Measurements from ENCODE around the gene LINGO4. TPM values are rescaled to one million over a fixed set of nuclear protein-coding genes. Genes with fewer than 3 reads are reported as not detected.

The LINGO4 gene
- total RNA-seq, 4 donors from 2014 or later, result 0.14 to 0.48 TPM; not detected in 2

DNA sequence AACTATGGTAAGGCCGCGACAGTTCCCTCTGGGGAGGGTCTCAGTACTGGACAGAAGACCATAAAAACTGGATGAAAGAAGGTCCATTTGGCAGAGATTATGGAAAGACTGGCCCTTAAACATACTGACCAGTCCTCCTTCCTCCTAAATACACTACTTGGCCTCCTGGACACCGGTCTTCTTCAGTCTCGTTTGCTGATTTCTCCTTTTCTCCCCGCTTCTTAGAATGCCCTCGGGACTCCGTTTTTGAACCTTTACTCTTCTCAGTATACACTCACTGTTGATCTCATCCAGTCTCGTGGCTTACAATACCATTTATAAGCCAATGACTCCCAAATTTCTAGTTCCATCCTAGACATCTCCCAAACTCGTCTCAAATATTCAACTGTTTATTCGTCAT lies 41.2 kb downstream of the LINGO4 start:
- DNase-seq, result no peak
- no peak for TF ChIP-seq POLR2AphosphoS5 (IDR thresholded peaks at IDR 0.05)
- no peak for TF ChIP-seq POLR2A (IDR thresholded peaks at IDR 0.05)
- TF ChIP-seq, protein P1, sequence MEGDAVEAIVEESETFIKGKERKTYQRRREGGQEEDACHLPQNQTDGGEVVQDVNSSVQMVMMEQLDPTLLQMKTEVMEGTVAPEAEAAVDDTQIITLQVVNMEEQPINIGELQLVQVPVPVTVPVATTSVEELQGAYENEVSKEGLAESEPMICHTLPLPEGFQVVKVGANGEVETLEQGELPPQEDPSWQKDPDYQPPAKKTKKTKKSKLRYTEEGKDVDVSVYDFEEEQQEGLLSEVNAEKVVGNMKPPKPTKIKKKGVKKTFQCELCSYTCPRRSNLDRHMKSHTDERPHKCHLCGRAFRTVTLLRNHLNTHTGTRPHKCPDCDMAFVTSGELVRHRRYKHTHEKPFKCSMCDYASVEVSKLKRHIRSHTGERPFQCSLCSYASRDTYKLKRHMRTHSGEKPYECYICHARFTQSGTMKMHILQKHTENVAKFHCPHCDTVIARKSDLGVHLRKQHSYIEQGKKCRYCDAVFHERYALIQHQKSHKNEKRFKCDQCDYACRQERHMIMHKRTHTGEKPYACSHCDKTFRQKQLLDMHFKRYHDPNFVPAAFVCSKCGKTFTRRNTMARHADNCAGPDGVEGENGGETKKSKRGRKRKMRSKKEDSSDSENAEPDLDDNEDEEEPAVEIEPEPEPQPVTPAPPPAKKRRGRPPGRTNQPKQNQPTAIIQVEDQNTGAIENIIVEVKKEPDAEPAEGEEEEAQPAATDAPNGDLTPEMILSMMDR (IDR thresholded peaks at IDR 0.05), result no peak
- TF ChIP-seq EP300 (IDR thresholded peaks at IDR 0.05; ENCODE audit: low read depth), result no peak
- Histone ChIP-seq H3K36me3 (peaks cover 0 to 12% (median 5%) of the 10 kb centered on the region in 4 donors), H3K9me3 (no peaks in the 10 kb centered on the region), H3K4me1 (peaks cover 6 to 17% (median 14%) of the 10 kb centered on the region in 4 donors), H3K27me3 (no peaks in the 10 kb centered on the region), H3K4me3 (peak overlapping the region; percentile 67 to 80 (median 76)), H3K27ac (peak overlapping the region; percentile 87 to 90 (median 88))
- intact Hi-C loops (cut with DNase I; ENCODE audit: low total_unique reads) (no loop called here), in situ Hi-C loops (cut with MboI; ENCODE audit: low pct_ligation_motif_present in 1 of 4, low pct_unique_long_range_greater_than_20kb in 1 of 4, low sequenced_read_pairs in 3 of 4) (no loop called here)
- WGBS, 2 donors (ENCODE audit: low coverage in 1 of 2), result 57 to 61% methylated on average over 10 of the region's 10 CpGs

GRCh38 chr1:151762941-151763921 lies 42.0 kb downstream of the LINGO4 start, which contains the start of gene MRPL9:
MRPL9 (minus strand) TSS chr1:151763496; CDS start chr1:151763479, 17 bp downstream.
- peak; percentile 84 for DNase-seq
- intact Hi-C loops (cut with DNase I; ENCODE audit: low total_unique reads), result no loop called here
- H3K4me1 ChIP-seq, result peaks cover 6 to 17% (median 14%) of the 10 kb centered on the region in 4 donors
- WGBS, 2 donors (ENCODE audit: low coverage in 1 of 2), result 0 to 1% methylated on average over 5 to 58 of the region's 68 CpGs
- H3K27me3 ChIP-seq, result no peaks in the 10 kb centered on the region
- peak within 1 kb of the TSS; percentile 67 to 80 (median 76) for H3K4me3 ChIP-seq
- peak; percentile 49 to 69 (median 55) for TF ChIP-seq POLR2AphosphoS5 (IDR thresholded peaks at IDR 0.05)
- TF ChIP-seq, protein P1 (IDR thresholded peaks at IDR 0.05), result no peak
- TF ChIP-seq EP300 (IDR thresholded peaks at IDR 0.05; ENCODE audit: low read depth), result no peak
- peak; percentile 68 for TF ChIP-seq POLR2A (IDR thresholded peaks at IDR 0.05)
- in situ Hi-C loops (cut with MboI; ENCODE audit: low pct_ligation_motif_present in 1 of 4, low pct_unique_long_range_greater_than_20kb in 1 of 4, low sequenced_read_pairs in 3 of 4), result no loop called here
- peaks cover 0 to 13% (median 5%) of the 10 kb centered on the region in 4 donors for H3K36me3 ChIP-seq
- peak within 1 kb of the TSS; percentile 87 to 90 (median 88) for H3K27ac ChIP-seq
- H3K9me3 ChIP-seq, result no peaks in the 10 kb centered on the region

GRCh38 chr1:151760597-151761385 lies 44.4 kb downstream of the LINGO4 start:
- Histone ChIP-seq H3K36me3 (peaks cover 0 to 13% (median 5%) of the 10 kb centered on the region in 4 donors), H3K27me3 (no peaks in the 10 kb centered on the region), H3K27ac (no peak overlapping the region), H3K4me1 (peaks cover 6 to 17% (median 14%) of the 10 kb centered on the region in 4 donors), H3K4me3 (no peak overlapping the region), H3K9me3 (no peaks in the 10 kb centered on the region)
- TF ChIP-seq POLR2AphosphoS5 (IDR thresholded peaks at IDR 0.05) (no peak), POLR2A (IDR thresholded peaks at IDR 0.05) (no peak), EP300 (IDR thresholded peaks at IDR 0.05; ENCODE audit: low read depth) (no peak)
- TF ChIP-seq, protein P1 (IDR thresholded peaks at IDR 0.05), result no peak
- intact Hi-C loops (cut with DNase I; ENCODE audit: low total_unique reads), result no loop called here
- in situ Hi-C loops (cut with MboI; ENCODE audit: low pct_ligation_motif_present in 1 of 4, low pct_unique_long_range_greater_than_20kb in 1 of 4, low sequenced_read_pairs in 3 of 4), result no loop called here
- no peak for DNase-seq
- 83 to 97% methylated on average over 3 to 7 of the region's 7 CpGs for WGBS, 2 donors (ENCODE audit: low coverage in 1 of 2)

GRCh38 chr1:151759241-151759640 lies 46.0 kb downstream of the LINGO4 start:
- intact Hi-C loops (cut with DNase I; ENCODE audit: low total_unique reads), result no loop called here
- no peak overlapping the region for H3K27ac ChIP-seq
- no peaks in the 10 kb centered on the region for H3K27me3 ChIP-seq
- peaks cover 0 to 13% (median 5%) of the 10 kb centered on the region in 4 donors for H3K36me3 ChIP-seq
- TF ChIP-seq POLR2A (IDR thresholded peaks at IDR 0.05), result no peak
- no peak for TF ChIP-seq EP300 (IDR thresholded peaks at IDR 0.05; ENCODE audit: low read depth)
- TF ChIP-seq, protein P1 (IDR thresholded peaks at IDR 0.05), result no peak
- no peak for TF ChIP-seq POLR2AphosphoS5 (IDR thresholded peaks at IDR 0.05)
- H3K9me3 ChIP-seq, result no peaks in the 10 kb centered on the region
- DNase-seq, result no peak
- H3K4me3 ChIP-seq, result no peak overlapping the region
- in situ Hi-C loops (cut with MboI; ENCODE audit: low pct_ligation_motif_present in 1 of 4, low pct_unique_long_range_greater_than_20kb in 1 of 4, low sequenced_read_pairs in 3 of 4), result loop anchor here in 1 of 4 donors (10.0 kb wide), 1 partner anchor 56 kb away; no protein-coding TSS in a partner anchor
- H3K4me1 ChIP-seq, result peaks cover 5 to 15% (median 10%) of the 10 kb centered on the region in 4 donors

Measured in transverse colon (tissue), 4 donors.